Measurements from ENCODE around the gene GPRIN1.

GPRIN1 gene

GRCh38 chr5:176642675-176643490, 32.9 kb upstream of the GPRIN1 start:
- DNase-seq: no peak

- no peak for DNase-seq
Observed at GRCh38 chr5:176640616-176641015, 30.7 kb upstream of the GPRIN1 start.

- DNase-seq: no peak
Observed at GRCh38 chr5:176639981-176640380, 30.0 kb upstream of the GPRIN1 start.

- no peak for DNase-seq
Observed at GRCh38 chr5:176639208-176639607, 29.3 kb upstream of the GPRIN1 start.

- DNase-seq: no peak
Observed at GRCh38 chr5:176638437-176638836, 28.5 kb upstream of the GPRIN1 start.

GRCh38 chr5:176637556-176637955, 27.6 kb upstream of the GPRIN1 start:
- DNase-seq: no peak

- no peak for DNase-seq
Observed at GRCh38 chr5:176636426-176636825, 26.5 kb upstream of the GPRIN1 start.

- DNase-seq: no peak
Observed at GRCh38 chr5:176633598-176633997, 23.6 kb upstream of the GPRIN1 start.

- DNase-seq: no peak
Observed at GRCh38 chr5:176632745-176633144, 22.8 kb upstream of the GPRIN1 start.

- DNase-seq: no peak
Observed at GRCh38 chr5:176631383-176632200, 21.6 kb upstream of the GPRIN1 start.

- DNase-seq: no peak
Observed at GRCh38 chr5:176630681-176631222, 20.8 kb upstream of the GPRIN1 start.

- DNase-seq: peak; percentile 17
Observed at GRCh38 chr5:176629853-176630680, 20.1 kb upstream of the GPRIN1 start, which contains the start of the genes EIF4E1B and SNCB. Gene EIF4E1B, plus strand, starts transcription at chr5:176630675. Its CDS starts 12,113 bp downstream, at chr5:176642788. Gene SNCB, minus strand, starts transcription at chr5:176630534. Its CDS starts 880 bp downstream, at chr5:176629654.

GRCh38 chr5:176629317-176629852, 19.4 kb upstream of the GPRIN1 start:
- no peak for DNase-seq

GRCh38 chr5:176628406-176629228, 18.7 kb upstream of the GPRIN1 start:
- no peak for DNase-seq

- DNase-seq: no peak
Observed at GRCh38 chr5:176627582-176627981, 17.6 kb upstream of the GPRIN1 start.

- no peak for DNase-seq
Observed at GRCh38 chr5:176626876-176627236, 16.9 kb upstream of the GPRIN1 start.

GRCh38 chr5:176625966-176626875, 16.3 kb upstream of the GPRIN1 start:
- DNase-seq: no peak

GRCh38 chr5:176625512-176625911, 15.6 kb upstream of the GPRIN1 start:
- DNase-seq: no peak

- no peak for DNase-seq
Observed at GRCh38 chr5:176624938-176625337, 15.0 kb upstream of the GPRIN1 start.

- no peak for DNase-seq
Observed at GRCh38 chr5:176624142-176624541, 14.2 kb upstream of the GPRIN1 start.
